ENCODE measurements around the gene CYP21A2. TPM values are rescaled to one million over a fixed set of nuclear protein-coding genes. Genes with fewer than 3 reads are reported as not detected.
"Not testable (repeated sequence)": the region's sequence is repeated elsewhere in the genome, so short reads cannot be mapped to it uniquely, and the experiment has no call there.

CYP21A2 gene
- total RNA-seq, 1 donor from 2014 or later, result 0.30 TPM

GRCh38 chr6:32008037-32008436, 30.2 kb upstream of the CYP21A2 start:
- H3K4me3 Mint-ChIP-seq (ENCODE audit: unreplicated experiment); H3K4me1 Mint-ChIP-seq (ENCODE audit: unreplicated experiment); DNase-seq (ENCODE audit: extremely low spot score, unreplicated experiment); H3K36me3 Mint-ChIP-seq (ENCODE audit: unreplicated experiment); H3K9me3 Mint-ChIP-seq (ENCODE audit: unreplicated experiment); H3K27me3 Mint-ChIP-seq (ENCODE audit: unreplicated experiment); H3K27ac Mint-ChIP-seq (ENCODE audit: unreplicated experiment): not testable (repeated sequence)

DNA sequence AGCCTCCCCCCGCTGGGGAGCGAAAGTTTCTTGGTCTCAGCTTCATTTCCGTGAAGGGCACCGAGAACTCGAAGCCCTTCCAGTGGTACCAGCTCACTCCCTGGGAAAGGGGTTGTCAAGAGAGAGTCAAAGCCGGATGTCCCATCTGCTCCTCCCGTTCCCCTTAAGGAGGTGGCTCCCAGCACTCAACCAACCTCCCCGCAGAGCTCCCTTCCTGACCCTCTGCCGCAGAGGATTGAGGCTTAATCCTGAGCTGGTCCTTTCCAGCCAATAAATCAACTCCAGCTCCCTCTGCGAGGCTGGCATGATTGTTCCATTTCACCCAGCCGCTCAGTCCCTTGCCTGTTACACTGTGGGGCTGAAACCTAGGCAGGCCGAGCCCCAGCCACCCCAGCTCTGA, 29.6 kb upstream of the CYP21A2 start:
- not testable (repeated sequence) for H3K36me3 Mint-ChIP-seq (ENCODE audit: unreplicated experiment); H3K4me1 Mint-ChIP-seq (ENCODE audit: unreplicated experiment); H3K9me3 Mint-ChIP-seq (ENCODE audit: unreplicated experiment); DNase-seq (ENCODE audit: extremely low spot score, unreplicated experiment); H3K4me3 Mint-ChIP-seq (ENCODE audit: unreplicated experiment); H3K27me3 Mint-ChIP-seq (ENCODE audit: unreplicated experiment); H3K27ac Mint-ChIP-seq (ENCODE audit: unreplicated experiment)

GRCh38 chr6:32009537-32009936, 28.7 kb upstream of the CYP21A2 start:
- DNase-seq (ENCODE audit: extremely low spot score, unreplicated experiment); H3K9me3 Mint-ChIP-seq (ENCODE audit: unreplicated experiment); H3K27ac Mint-ChIP-seq (ENCODE audit: unreplicated experiment); H3K4me3 Mint-ChIP-seq (ENCODE audit: unreplicated experiment); H3K36me3 Mint-ChIP-seq (ENCODE audit: unreplicated experiment); H3K4me1 Mint-ChIP-seq (ENCODE audit: unreplicated experiment); H3K27me3 Mint-ChIP-seq (ENCODE audit: unreplicated experiment): not testable (repeated sequence)

DNA sequence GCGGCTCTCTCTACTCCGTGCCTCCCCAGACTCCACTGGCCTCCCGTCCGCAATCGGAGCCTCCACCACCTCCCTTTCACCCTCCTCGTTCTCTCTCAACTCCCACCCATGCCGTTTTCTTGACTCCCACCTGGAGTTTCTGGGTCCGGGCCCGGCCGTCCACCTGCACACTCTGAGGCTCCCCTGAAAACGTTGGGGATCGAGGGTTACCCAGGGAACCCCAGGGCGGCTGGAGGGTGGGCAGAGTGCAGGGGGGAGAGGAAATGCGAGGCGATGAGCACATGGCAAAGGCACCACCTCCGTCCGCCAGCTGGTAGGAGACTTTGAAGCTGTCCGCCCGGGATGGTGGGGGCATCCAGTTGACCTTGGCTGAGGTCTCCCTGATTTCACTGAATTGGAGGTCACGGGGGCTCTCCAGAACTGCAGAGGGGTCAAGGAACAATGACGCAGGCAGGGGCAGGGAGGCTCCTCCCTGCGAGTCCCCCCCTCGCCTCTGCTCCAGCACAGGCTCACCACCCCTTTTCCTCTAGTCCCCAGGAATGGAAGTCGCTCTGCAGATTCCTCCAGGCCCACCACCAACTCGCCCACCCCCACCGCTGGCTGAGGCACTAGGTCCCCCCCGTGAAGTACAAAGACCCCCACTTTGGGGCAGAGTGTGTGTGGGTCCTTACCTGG, 27.2 kb upstream of the CYP21A2 start:
- not testable (repeated sequence) for H3K27ac Mint-ChIP-seq (ENCODE audit: unreplicated experiment); H3K4me1 Mint-ChIP-seq (ENCODE audit: unreplicated experiment); H3K27me3 Mint-ChIP-seq (ENCODE audit: unreplicated experiment); H3K36me3 Mint-ChIP-seq (ENCODE audit: unreplicated experiment); H3K4me3 Mint-ChIP-seq (ENCODE audit: unreplicated experiment); H3K9me3 Mint-ChIP-seq (ENCODE audit: unreplicated experiment); DNase-seq (ENCODE audit: extremely low spot score, unreplicated experiment)

DNA sequence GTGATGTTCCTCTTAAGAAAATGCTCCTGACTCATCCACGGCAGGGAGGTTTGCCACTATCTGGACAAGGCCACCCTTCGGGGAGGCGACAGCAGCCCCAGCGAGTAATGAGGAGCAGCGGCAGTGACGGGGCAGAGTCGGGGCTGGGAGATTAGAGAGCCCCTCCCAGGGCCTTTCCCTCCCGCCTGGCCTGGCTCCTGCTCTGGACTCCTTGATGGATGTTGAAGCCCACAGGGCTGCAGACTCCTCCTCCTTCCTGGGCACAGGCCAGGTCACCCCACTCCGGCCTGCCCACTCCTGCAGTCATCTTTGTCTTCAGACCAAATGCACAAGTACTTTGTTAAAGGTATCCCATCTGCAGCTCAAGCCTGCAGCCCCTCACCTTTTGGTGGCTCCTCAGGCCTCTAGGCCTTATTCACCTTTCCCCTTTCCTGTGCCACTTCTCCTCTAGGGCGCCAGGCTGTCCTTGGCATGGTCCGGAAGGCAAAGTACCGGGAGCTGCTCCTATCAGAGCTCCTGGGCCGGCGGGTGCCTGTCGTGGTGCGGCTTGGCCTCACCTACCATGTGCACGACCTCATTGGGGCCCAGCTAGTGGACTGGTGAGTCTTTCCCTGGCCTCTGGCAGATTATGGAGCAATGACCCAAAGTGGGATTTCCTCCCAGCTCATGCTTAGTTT, 25.1 kb upstream of the CYP21A2 start:
- DNase-seq (ENCODE audit: extremely low spot score, unreplicated experiment); H3K4me1 Mint-ChIP-seq (ENCODE audit: unreplicated experiment); H3K36me3 Mint-ChIP-seq (ENCODE audit: unreplicated experiment); H3K9me3 Mint-ChIP-seq (ENCODE audit: unreplicated experiment); H3K4me3 Mint-ChIP-seq (ENCODE audit: unreplicated experiment); H3K27me3 Mint-ChIP-seq (ENCODE audit: unreplicated experiment); H3K27ac Mint-ChIP-seq (ENCODE audit: unreplicated experiment): not testable (repeated sequence)

- not testable (repeated sequence) for DNase-seq (ENCODE audit: extremely low spot score, unreplicated experiment); H3K4me1 Mint-ChIP-seq (ENCODE audit: unreplicated experiment); H3K27ac Mint-ChIP-seq (ENCODE audit: unreplicated experiment); H3K36me3 Mint-ChIP-seq (ENCODE audit: unreplicated experiment); H3K9me3 Mint-ChIP-seq (ENCODE audit: unreplicated experiment); H3K4me3 Mint-ChIP-seq (ENCODE audit: unreplicated experiment); H3K27me3 Mint-ChIP-seq (ENCODE audit: unreplicated experiment)
Measured at GRCh38 chr6:32013738-32014137, 24.5 kb upstream of the CYP21A2 start.

DNA sequence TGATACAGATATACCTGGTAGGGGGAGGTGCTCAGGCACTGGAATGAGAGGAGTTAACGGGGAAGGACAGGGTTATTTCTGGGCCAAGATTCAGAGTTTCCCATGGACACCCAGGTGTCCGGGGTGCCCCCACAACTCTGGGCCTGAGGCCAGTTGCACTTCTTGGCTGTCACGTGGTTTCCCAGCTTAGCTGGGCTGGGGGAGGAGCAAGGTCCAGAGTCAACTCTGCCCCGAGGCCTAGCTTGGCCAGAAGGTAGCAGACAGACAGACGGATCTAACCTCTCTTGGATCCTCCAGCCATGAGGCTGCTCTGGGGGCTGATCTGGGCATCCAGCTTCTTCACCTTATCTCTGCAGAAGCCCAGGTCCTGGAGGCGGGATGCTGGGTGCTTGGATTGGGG, 23.7 kb upstream of the CYP21A2 start, which contains the start of gene C4B:
Gene C4B (plus strand): TSS at position 249 of the 400 bp plus-strand sequence. CDS start 51 bp downstream, at position 300.
- H3K4me1 Mint-ChIP-seq (ENCODE audit: unreplicated experiment); H3K36me3 Mint-ChIP-seq (ENCODE audit: unreplicated experiment); DNase-seq (ENCODE audit: extremely low spot score, unreplicated experiment); H3K9me3 Mint-ChIP-seq (ENCODE audit: unreplicated experiment); H3K4me3 Mint-ChIP-seq (ENCODE audit: unreplicated experiment); H3K27me3 Mint-ChIP-seq (ENCODE audit: unreplicated experiment); H3K27ac Mint-ChIP-seq (ENCODE audit: unreplicated experiment): not testable (repeated sequence)

DNA sequence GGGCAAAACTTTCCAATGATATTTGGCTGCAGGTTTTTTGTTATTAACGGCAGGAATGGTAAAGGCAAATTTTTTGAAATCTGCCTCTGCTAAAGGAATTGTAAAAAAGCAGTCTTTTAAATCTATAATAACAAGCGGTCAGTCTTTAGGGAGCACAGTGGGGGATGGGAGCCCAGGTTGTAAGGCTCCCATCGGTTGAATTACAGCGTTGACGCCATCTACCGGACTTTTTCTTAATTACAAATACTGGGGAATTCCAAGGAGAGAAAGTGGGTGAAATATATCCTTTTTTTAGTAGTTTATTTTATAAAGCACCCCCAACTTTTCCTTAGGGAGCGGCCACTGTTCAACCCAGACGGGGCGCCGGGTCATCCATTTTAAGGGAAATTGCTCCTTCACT, 16.1 kb upstream of the CYP21A2 start:
- H3K9me3 Mint-ChIP-seq (ENCODE audit: unreplicated experiment); H3K27ac Mint-ChIP-seq (ENCODE audit: unreplicated experiment); H3K4me3 Mint-ChIP-seq (ENCODE audit: unreplicated experiment); DNase-seq (ENCODE audit: extremely low spot score, unreplicated experiment); H3K36me3 Mint-ChIP-seq (ENCODE audit: unreplicated experiment); H3K27me3 Mint-ChIP-seq (ENCODE audit: unreplicated experiment); H3K4me1 Mint-ChIP-seq (ENCODE audit: unreplicated experiment): not testable (repeated sequence)

DNA sequence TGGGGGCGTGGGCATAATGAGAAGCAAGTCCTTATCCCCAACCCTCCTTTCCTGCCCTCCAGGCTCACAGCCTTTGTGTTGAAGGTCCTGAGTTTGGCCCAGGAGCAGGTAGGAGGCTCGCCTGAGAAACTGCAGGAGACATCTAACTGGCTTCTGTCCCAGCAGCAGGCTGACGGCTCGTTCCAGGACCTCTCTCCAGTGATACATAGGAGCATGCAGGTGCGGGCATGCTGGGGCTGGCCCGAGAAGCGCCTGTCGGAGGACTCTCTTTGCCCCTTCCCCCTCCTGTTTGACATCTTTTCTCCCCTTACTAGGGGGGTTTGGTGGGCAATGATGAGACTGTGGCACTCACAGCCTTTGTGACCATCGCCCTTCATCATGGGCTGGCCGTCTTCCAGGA, 9.6 kb upstream of the CYP21A2 start:
- not testable (repeated sequence) for DNase-seq (ENCODE audit: extremely low spot score, unreplicated experiment); H3K4me3 Mint-ChIP-seq (ENCODE audit: unreplicated experiment); H3K36me3 Mint-ChIP-seq (ENCODE audit: unreplicated experiment); H3K27me3 Mint-ChIP-seq (ENCODE audit: unreplicated experiment); H3K27ac Mint-ChIP-seq (ENCODE audit: unreplicated experiment); H3K4me1 Mint-ChIP-seq (ENCODE audit: unreplicated experiment); H3K9me3 Mint-ChIP-seq (ENCODE audit: unreplicated experiment)

DNA sequence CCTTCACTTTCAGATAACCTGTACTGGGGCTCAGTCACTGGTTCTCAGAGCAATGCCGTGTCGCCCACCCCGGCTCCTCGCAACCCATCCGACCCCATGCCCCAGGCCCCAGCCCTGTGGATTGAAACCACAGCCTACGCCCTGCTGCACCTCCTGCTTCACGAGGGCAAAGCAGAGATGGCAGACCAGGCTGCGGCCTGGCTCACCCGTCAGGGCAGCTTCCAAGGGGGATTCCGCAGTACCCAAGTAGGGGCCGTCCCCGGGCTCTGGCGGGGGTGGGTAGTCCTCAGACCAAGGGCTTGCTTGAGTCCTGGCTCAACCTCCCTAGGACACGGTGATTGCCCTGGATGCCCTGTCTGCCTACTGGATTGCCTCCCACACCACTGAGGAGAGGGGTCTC, 8.7 kb upstream of the CYP21A2 start:
- not testable (repeated sequence) for H3K9me3 Mint-ChIP-seq (ENCODE audit: unreplicated experiment); H3K4me1 Mint-ChIP-seq (ENCODE audit: unreplicated experiment); H3K27me3 Mint-ChIP-seq (ENCODE audit: unreplicated experiment); H3K4me3 Mint-ChIP-seq (ENCODE audit: unreplicated experiment); H3K36me3 Mint-ChIP-seq (ENCODE audit: unreplicated experiment); H3K27ac Mint-ChIP-seq (ENCODE audit: unreplicated experiment); DNase-seq (ENCODE audit: extremely low spot score, unreplicated experiment)

DNA sequence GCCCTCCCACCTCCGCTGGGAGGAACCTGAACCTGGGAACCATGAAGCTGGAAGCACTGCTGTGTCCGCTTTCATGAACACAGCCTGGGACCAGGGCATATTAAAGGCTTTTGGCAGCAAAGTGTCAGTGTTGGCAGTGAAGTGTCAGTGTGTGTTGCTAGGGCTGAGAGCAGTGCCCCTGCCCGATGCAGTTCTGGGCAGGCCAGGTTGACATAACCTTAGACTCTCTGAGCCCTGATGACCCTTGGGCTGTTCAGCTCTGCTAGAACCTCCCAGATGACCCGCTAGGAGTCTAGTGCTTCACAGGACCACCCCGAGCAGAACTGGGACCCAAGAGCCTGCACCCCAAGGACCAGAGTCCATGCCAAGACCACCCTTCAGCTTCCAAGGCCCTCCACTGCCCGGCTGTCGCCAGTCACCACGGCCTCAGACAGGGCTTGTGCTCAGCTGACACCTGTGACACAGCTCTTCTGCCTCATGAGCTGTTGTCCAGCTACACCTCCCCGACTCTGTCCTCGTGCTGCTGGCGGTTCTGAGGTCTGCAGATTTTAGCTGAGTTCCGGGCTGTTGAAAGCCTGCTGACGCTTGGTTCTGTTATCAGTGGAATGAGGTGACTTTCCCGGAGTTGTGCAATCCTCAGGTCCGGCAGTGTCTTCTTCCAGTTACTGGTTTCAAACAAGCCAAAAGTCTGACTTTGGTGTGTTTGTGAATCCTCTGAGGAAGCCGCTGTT, 2.8 kb upstream of the CYP21A2 start:
- not testable (repeated sequence) for H3K4me1 Mint-ChIP-seq (ENCODE audit: unreplicated experiment); H3K27ac Mint-ChIP-seq (ENCODE audit: unreplicated experiment); H3K27me3 Mint-ChIP-seq (ENCODE audit: unreplicated experiment)

DNA sequence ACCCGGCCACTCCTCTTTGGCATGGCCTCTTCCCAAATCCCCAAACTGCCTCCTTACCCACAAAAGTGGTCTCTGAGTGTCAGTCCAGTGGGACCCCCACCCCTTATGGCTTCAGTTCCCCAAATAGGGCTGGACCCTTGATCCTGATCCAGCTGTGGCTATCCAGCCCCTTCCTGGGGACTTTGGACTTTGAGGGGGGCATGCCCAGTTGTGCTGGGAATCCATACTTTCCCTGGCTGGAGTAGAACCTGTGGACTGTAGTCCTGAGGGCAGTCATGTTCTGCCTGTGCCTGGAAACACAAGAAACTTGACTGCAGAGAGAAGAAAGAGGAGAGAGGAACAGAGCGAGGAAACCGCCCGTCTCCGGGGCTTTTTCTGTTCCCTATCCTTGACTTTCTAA, 1.1 kb upstream of the CYP21A2 start:
- H3K4me3 Mint-ChIP-seq (ENCODE audit: unreplicated experiment); H3K27me3 Mint-ChIP-seq (ENCODE audit: unreplicated experiment); H3K4me1 Mint-ChIP-seq (ENCODE audit: unreplicated experiment); H3K36me3 Mint-ChIP-seq (ENCODE audit: unreplicated experiment); H3K9me3 Mint-ChIP-seq (ENCODE audit: unreplicated experiment); DNase-seq (ENCODE audit: extremely low spot score, unreplicated experiment); H3K27ac Mint-ChIP-seq (ENCODE audit: unreplicated experiment): not testable (repeated sequence)

More for the DNA sequence above, 2.8 kb upstream of the CYP21A2 start:
- H3K9me3 Mint-ChIP-seq (ENCODE audit: unreplicated experiment); DNase-seq (ENCODE audit: extremely low spot score, unreplicated experiment); H3K4me3 Mint-ChIP-seq (ENCODE audit: unreplicated experiment); H3K36me3 Mint-ChIP-seq (ENCODE audit: unreplicated experiment): not testable (repeated sequence)
